Naive thymus-derived CD4-positive, alpha-beta T cell (primary cell): ENCODE data around the gene INPP5B. TPM values are rescaled to one million over a fixed set of nuclear protein-coding genes. Genes with fewer than 3 reads are reported as not detected.

Experiments used
- ATAC-seq: fragments of 150-1000 bp; cut with Tn5 transposase; 2 replicates; pipeline ENCODE4 v1.10.0; 2021; ENCODE audit warnings: mild to moderate bottlenecking, moderate library complexity
- CTCF ChIA-PET: fragments of 350-600 bp; sonication (Branson Sonifier 250); formaldehyde crosslinking; loops from one replicate; lab custom pipeline; 2021; ENCODE audit warnings: antibody characterized with exemption; lab: Charles Lee
- POLR2A ChIA-PET: fragments of 350-600 bp; sonication (Branson Sonifier 250); formaldehyde crosslinking; loops from one replicate; lab custom pipeline; 2021; ENCODE audit warnings: antibody characterized with exemption, inconsistent platforms; lab: Charles Lee
- DNase-seq, 9 donors: peaks; one replicate each; pipeline versions ENCODE4 v3.0.0 to v3.0.0-alpha.2; 2020 to 2022; ENCODE audit warnings: mixed read lengths in 1 of 9
- H3K27ac ChIP-seq: one replicate; pipeline ENCODE4 v1.7.0; 2013; ENCODE audit warnings: mild to moderate bottlenecking, low read depth, low read length, moderate library complexity
- H3K27me3 ChIP-seq, 2 donors: one replicate each; pipeline ENCODE4 v1.7.0; 2013; ENCODE audit warnings: low read length in 2 of 2, mild to moderate bottlenecking in 2 of 2, moderate library complexity in 2 of 2; ENCODE audit not compliant: control insufficient read depth in 2 of 2, insufficient read depth in 2 of 2
- H3K36me3 ChIP-seq, 3 experiments: 1 replicate in 2 of 3; 2 replicates in 1 of 3; pipeline ENCODE4 v1.7.0; 2013; ENCODE audit warnings: low read length in 3 of 3, mild to moderate bottlenecking in 3 of 3, moderate library complexity in 1 of 3; ENCODE audit not compliant: insufficient read depth in 3 of 3, control insufficient read depth in 2 of 3
- H3K4me1 ChIP-seq, 2 donors: one replicate each; pipeline ENCODE4 v1.7.0; 2013; ENCODE audit warnings: low read length in 2 of 2, mild to moderate bottlenecking in 2 of 2, moderate library complexity in 1 of 2; ENCODE audit not compliant: control insufficient read depth in 2 of 2, insufficient read depth in 2 of 2
- H3K4me3 ChIP-seq: 2 replicates; pipeline ENCODE4 v1.7.0; 2013; ENCODE audit warnings: mild to moderate bottlenecking, low read length
- H3K9me3 ChIP-seq, 3 experiments: 1 replicate in 2 of 3; 2 replicates in 1 of 3; pipeline ENCODE4 v1.7.0; 2013; ENCODE audit warnings: low read length in 3 of 3; ENCODE audit not compliant: control insufficient read depth in 2 of 3
- H3K27ac Mint-ChIP-seq, 9 donors: one replicate each; pipeline ENCODE4 v1.8.0; 2020 to 2022; ENCODE audit warnings: mixed read lengths in 9 of 9, mild to moderate bottlenecking in 8 of 9, moderate library complexity in 5 of 9, inconsistent platforms in 2 of 9
- H3K27me3 Mint-ChIP-seq, 5 donors: one replicate each; pipeline ENCODE4 v1.8.0; 2021 to 2022; ENCODE audit warnings: mixed read lengths in 5 of 5, mild to moderate bottlenecking in 1 of 5
- H3K36me3 Mint-ChIP-seq, 5 donors: one replicate each; pipeline ENCODE4 v1.8.0; 2020 to 2022; ENCODE audit warnings: mixed read lengths in 5 of 5, mild to moderate bottlenecking in 3 of 5, inconsistent platforms in 1 of 5
- H3K4me1 Mint-ChIP-seq, 7 donors: one replicate each; pipeline ENCODE4 v1.8.0; 2020 to 2022; ENCODE audit warnings: mixed read lengths in 7 of 7, mild to moderate bottlenecking in 3 of 7, inconsistent platforms in 1 of 7
- H3K4me3 Mint-ChIP-seq, 10 donors: one replicate each; pipeline ENCODE4 v1.8.0; 2020 to 2022; ENCODE audit warnings: mild to moderate bottlenecking in 10 of 10, mixed read lengths in 10 of 10, moderate library complexity in 6 of 10, inconsistent platforms in 2 of 10
- H3K9me3 Mint-ChIP-seq, 11 donors: one replicate each; pipeline ENCODE4 v1.8.0; 2020 to 2022; ENCODE audit warnings: mixed read lengths in 11 of 11, mild to moderate bottlenecking in 4 of 11, inconsistent platforms in 1 of 11, moderate library complexity in 1 of 11
- intact Hi-C, 2 donors: fragments of 100-400 bp; cut with micrococcal nuclease; formaldehyde crosslinking; loops; one replicate each; pipeline ENCODE4 v1.15.1; 2023
- polyA plus RNA-seq, 2 donors: library from polyadenylated mRNA; unstranded; fragments of 300-500 nt; fragmentation: Illumina TruSeq; gene quantifications; one replicate each; pipeline ENCODE4 v1.2.3, GENCODE V29; 2021
- total RNA-seq, 6 experiments: library from RNA in 5 of 6; stranded (reverse) in 5 of 6; gene quantifications; 1 replicate in 5 of 6; 2 replicates in 1 of 6; pipeline ENCODE4 v1.2.3 and lab custom pipeline; 2021 to 2026

The INPP5B gene
- total and polyA plus RNA-seq, 7 experiments from 2014 or later: 14.1 to 35.7 (median 28.0) TPM

- CTCF ChIA-PET: no interaction called here
Measured at GRCh38 chr1:37958690-37959089, 11.8 kb upstream of the INPP5B start.

DNA sequence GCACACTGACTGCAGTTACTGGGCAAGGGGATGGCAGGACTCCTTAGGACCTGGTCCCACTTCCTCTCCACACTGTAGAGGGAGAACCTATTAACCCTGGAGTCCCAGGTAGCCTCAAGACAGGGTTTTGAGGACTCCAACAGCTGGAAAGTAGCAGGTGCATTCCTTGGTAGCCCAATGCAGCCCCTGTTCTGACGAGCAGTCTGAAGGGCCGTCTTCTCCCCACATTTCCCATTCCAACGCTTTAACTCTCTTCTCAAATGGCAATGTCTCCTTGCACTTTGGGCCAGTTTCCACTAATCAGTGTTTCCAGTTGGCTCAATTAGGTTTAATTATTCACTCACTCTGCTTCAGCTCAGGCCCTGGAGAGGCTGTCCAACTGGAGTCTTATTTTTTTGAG is 8.8 kb upstream of the INPP5B start:
- peaks cover 0 to 19% (median 15%) of the 10 kb centered on the region in 5 donors for H3K36me3 Mint-ChIP-seq

More at GRCh38 chr1:37958690-37959089, 11.8 kb upstream of the INPP5B start:
- Histone ChIP-seq H3K27ac (no peak overlapping the region), H3K36me3 (peaks cover 5 to 57% (median 9%) of the 10 kb centered on the region in 3 experiments), H3K4me1 (no peaks in the 10 kb centered on the region), H3K27me3 (no peaks in the 10 kb centered on the region), H3K4me3 (no peak overlapping the region), H3K9me3 (no peaks in the 10 kb centered on the region)
- Mint-ChIP-seq H3K36me3 (peaks cover 0 to 30% (median 18%) of the 10 kb centered on the region in 5 donors), H3K9me3 (peaks cover 0 to 1% (median 0%) of the 10 kb centered on the region in 11 donors), H3K27me3 (no peaks in the 10 kb centered on the region), H3K27ac (peak overlapping the region in 1 of 9 donors; percentile 20), H3K4me3 (no peak overlapping the region), H3K4me1 (peaks cover 0 to 1% (median 0%) of the 10 kb centered on the region in 7 donors)
- POLR2A ChIA-PET: interaction anchor here (0.7 to 1.2 kb wide), 2 partner anchors 9 to 1734 kb away, joined by 3 read pairs; no protein-coding TSS in a partner anchor
- no peak for DNase-seq
- no peak for ATAC-seq
- intact Hi-C loops: no loop called here

DNA sequence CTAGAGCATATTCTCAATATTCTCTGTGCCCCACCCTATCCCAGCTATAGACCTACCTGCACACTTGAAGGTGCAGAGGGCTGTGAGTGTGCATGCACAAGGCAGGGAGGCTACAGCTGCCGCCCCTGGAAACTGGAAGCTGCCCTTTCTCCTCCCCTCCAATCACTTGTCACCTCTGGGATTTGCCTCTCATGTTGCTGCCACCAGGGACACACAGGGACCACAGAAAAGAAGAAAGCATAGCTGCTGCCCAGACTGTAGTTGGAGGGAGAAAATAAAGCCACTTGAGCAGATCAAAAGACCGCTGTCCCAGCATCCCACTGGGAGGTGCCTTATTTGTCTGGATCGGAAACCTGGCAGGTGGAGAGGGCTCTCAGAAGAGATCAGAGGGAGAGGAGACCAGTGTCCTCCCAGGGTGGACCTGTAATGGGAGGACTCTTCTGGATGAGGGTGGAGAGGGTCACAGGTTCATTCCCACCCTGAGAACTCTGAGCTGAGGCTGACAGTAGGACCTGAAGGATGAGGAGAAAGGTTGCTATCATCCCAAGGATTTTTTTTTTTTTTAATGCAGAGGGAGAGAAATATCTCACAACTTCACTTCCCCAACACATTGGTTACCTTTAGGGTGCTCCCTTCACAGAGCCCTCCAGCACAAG is 7.6 kb upstream of the INPP5B start:
- H3K4me3 ChIP-seq: no peak overlapping the region
- Mint-ChIP-seq H3K27ac (peak overlapping the region in 1 of 9 donors; percentile 72), H3K4me3 (no peak overlapping the region)

More for the DNA sequence above, 8.8 kb upstream of the INPP5B start:
- Histone ChIP-seq H3K4me1 (no peaks in the 10 kb centered on the region), H3K4me3 (no peak overlapping the region), H3K27me3 (no peaks in the 10 kb centered on the region), H3K27ac (no peak overlapping the region), H3K9me3 (no peaks in the 10 kb centered on the region), H3K36me3 (peaks cover 5 to 43% (median 9%) of the 10 kb centered on the region in 3 experiments)
- Mint-ChIP-seq H3K4me3 (no peak overlapping the region), H3K27ac (no peak overlapping the region), H3K4me1 (peaks cover 0 to 4% (median 0%) of the 10 kb centered on the region in 7 donors), H3K27me3 (no peaks in the 10 kb centered on the region), H3K9me3 (peaks cover 0 to 1% (median 0%) of the 10 kb centered on the region in 11 donors)
- POLR2A ChIA-PET: no interaction called here
- ATAC-seq (no peak), DNase-seq (no peak)
- intact Hi-C loops: no loop called here
- CTCF ChIA-PET: no interaction called here

DNA sequence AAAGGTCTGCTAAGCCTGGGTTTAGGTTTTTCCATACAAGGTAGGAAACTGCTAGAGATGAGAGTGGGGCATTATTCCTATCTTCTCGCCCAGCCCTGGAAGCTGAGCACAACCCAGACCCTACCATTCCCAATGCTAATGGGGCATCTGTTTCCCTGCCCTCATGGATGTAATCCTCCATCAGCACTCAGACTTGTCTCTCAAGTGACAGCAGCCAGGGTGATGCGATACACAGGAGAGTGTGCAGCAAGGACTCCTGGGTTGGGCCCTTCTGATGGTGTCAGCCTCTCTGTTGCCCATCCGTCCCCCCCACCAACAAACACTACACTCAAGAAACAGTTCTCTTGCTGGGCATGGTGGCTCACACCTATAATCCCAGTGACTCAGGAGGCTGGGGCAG is 5.9 kb upstream of the INPP5B start:
- Mint-ChIP-seq H3K4me3 (no peak overlapping the region), H3K9me3 (peaks cover 0 to 1% (median 0%) of the 10 kb centered on the region in 11 donors), H3K36me3 (peaks cover 0 to 6% (median 3%) of the 10 kb centered on the region in 5 donors), H3K4me1 (peaks cover 0 to 5% (median 2%) of the 10 kb centered on the region in 7 donors), H3K27me3 (no peaks in the 10 kb centered on the region), H3K27ac (no peak overlapping the region)
- POLR2A ChIA-PET: no interaction called here
- H3K36me3 ChIP-seq: peaks cover 0 to 14% (median 0%) of the 10 kb centered on the region in 3 experiments
- no peak overlapping the region for H3K27ac ChIP-seq
- no peaks in the 10 kb centered on the region for H3K9me3 ChIP-seq
- intact Hi-C loops: no loop called here
- CTCF ChIA-PET: no interaction called here
- no peaks in the 10 kb centered on the region for H3K27me3 ChIP-seq
- ATAC-seq (no peak), DNase-seq (no peak)
- H3K4me1 ChIP-seq: no peaks in the 10 kb centered on the region
- no peak overlapping the region for H3K4me3 ChIP-seq

More for the DNA sequence above, 7.6 kb upstream of the INPP5B start:
- H3K4me1 Mint-ChIP-seq: peaks cover 0 to 4% (median 0%) of the 10 kb centered on the region in 7 donors
- no peak for ATAC-seq
- H3K36me3 Mint-ChIP-seq: peaks cover 0 to 14% (median 10%) of the 10 kb centered on the region in 5 donors
- no peak overlapping the region for H3K27ac ChIP-seq
- CTCF ChIA-PET: no interaction called here
- H3K27me3 ChIP-seq: no peaks in the 10 kb centered on the region
- intact Hi-C loops: no loop called here
- no peaks in the 10 kb centered on the region for H3K4me1 ChIP-seq
- peaks cover 0 to 31% (median 5%) of the 10 kb centered on the region in 3 experiments for H3K36me3 ChIP-seq
- peaks cover 0 to 1% (median 0%) of the 10 kb centered on the region in 11 donors for H3K9me3 Mint-ChIP-seq
- POLR2A ChIA-PET: no interaction called here
- no peaks in the 10 kb centered on the region for H3K27me3 Mint-ChIP-seq
- no peaks in the 10 kb centered on the region for H3K9me3 ChIP-seq
- no peak for DNase-seq

DNA sequence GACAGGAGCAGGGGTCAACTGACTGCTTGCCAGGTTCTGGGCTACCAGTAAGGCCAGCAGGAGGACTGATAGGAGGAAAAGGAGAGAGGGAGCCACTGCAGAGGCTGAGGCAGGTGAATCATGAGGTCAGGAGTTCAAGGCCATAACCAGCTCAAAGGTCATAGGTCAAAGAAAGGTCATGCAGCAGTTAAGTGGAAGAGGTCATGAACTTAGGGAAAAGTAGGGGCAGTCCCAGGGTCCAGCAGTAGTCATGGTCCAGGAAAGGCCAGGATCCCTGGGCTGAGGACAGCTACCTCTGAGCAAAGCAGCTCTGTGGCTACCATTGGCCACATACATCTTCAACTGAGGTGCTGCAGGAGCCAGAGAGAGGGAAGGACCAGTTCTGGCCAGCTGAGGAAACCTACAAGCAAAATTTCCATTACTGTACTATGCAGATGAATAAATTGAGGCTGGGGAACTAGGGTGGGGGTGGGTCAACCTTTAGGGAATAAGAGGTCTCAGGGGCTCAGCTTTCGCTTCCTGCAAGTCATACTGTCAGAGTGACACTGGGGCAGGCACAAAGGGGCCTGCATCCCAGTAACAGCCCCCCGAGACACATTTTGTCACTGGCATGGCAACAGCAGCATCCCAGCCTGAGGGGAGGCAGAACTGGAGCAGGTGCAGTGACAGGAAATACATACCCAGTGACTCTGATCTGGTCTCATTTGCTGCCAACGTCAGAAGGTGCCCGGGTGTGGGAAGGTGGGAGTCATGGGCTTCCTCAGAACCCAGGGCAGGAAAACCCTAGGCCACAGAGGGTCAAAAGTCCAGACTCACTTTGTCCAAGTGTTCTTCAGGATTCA is 5.2 kb upstream of the INPP5B start:
- H3K27me3 Mint-ChIP-seq: no peaks in the 10 kb centered on the region
- H3K36me3 ChIP-seq: peaks cover 0 to 7% (median 0%) of the 10 kb centered on the region in 3 experiments
- ChIA-PET POLR2A (no interaction called here), CTCF (no interaction called here)
- intact Hi-C loops: no loop called here
- peak overlapping the region in 3 of 9 donors; percentile 9 to 36 (median 10) for H3K27ac Mint-ChIP-seq
- no peak overlapping the region for H3K4me3 Mint-ChIP-seq
- peaks cover 5 to 12% (median 8%) of the 10 kb centered on the region in 7 donors for H3K4me1 Mint-ChIP-seq
- no peak overlapping the region for H3K27ac ChIP-seq
- ATAC-seq (no peak), DNase-seq (no peak)
- H3K9me3 ChIP-seq: no peaks in the 10 kb centered on the region
- no peak overlapping the region for H3K4me3 ChIP-seq
- H3K9me3 Mint-ChIP-seq: peaks cover 0 to 1% (median 0%) of the 10 kb centered on the region in 11 donors
- no peaks in the 10 kb centered on the region for H3K27me3 ChIP-seq
- peaks cover 0 to 3% (median 0%) of the 10 kb centered on the region in 5 donors for H3K36me3 Mint-ChIP-seq
- H3K4me1 ChIP-seq: peaks cover 0 to 7% of the 10 kb centered on the region in 2 donors

DNA sequence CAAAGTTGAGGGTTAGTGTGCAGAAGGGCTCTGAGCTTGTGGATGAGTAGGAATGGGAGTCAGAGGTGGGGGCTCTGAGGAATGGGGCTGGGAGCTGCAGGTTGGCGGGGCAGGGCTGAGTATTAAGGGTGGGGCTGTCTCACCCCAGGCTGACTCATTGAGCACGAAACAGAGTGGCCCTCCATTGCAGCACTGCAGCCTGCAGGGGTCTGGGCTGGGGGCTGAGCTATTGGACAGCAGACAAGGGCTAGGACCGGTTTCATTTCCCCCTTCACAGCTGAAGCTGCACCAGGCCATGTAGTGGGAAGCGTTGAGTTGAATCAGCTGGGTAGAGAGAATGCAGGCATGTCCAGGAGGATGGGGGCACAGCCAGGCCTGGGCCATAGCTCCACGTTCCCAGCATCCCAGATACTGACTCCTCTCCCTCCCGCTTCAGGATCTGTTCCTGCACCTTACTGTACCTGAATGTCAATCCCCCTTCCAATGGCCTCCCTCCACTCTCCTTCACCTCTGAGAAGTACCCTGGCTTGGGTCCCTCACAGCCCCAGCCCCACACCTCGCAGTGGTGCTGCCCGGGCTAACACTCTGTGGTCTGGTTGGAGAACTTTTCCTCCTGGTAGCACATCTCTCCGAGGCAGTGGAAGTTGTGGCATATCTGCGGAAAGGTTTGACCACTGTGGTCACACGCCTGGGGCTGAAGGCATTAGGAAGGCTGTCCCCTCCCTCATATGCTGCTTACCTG is 4.4 kb upstream of the INPP5B start:
- Histone ChIP-seq H3K27me3 (no peaks in the 10 kb centered on the region), H3K36me3 (peaks cover 0 to under 1% (median 0%) of the 10 kb centered on the region in 3 experiments), H3K27ac (no peak overlapping the region), H3K4me1 (peaks cover 0 to 7% of the 10 kb centered on the region in 2 donors), H3K9me3 (no peaks in the 10 kb centered on the region), H3K4me3 (no peak overlapping the region)
- ATAC-seq (no peak), DNase-seq (no peak)
- peak overlapping the region in 3 of 9 donors; percentile 9 to 84 (median 10) for H3K27ac Mint-ChIP-seq
- peaks cover 0 to 3% (median 0%) of the 10 kb centered on the region in 5 donors for H3K36me3 Mint-ChIP-seq
- H3K4me1 Mint-ChIP-seq: peaks cover 13 to 20% (median 15%) of the 10 kb centered on the region in 7 donors
- H3K27me3 Mint-ChIP-seq: no peaks in the 10 kb centered on the region
- POLR2A ChIA-PET: no interaction called here
- intact Hi-C loops: no loop called here
- CTCF ChIA-PET: no interaction called here
- H3K4me3 Mint-ChIP-seq: no peak overlapping the region
- peaks cover 0 to 1% (median 0%) of the 10 kb centered on the region in 11 donors for H3K9me3 Mint-ChIP-seq
